GM21737 (cell line): ENCODE data around the gene SRPRB.

Experiments
- ATAC-seq: cut with Tn5 transposase; IDR thresholded peaks from one replicate; pipeline ENCODE4 v1.9.1; 2021; ENCODE audit warnings: mild to moderate bottlenecking, moderate library complexity; ENCODE audit not compliant: unreplicated experiment

Gene SRPRB

GRCh38 chr3:133840055-133840737, 34.6 kb downstream of the SRPRB start:
- ATAC-seq, result no peak

- no peak for ATAC-seq
These were observed 35.2 kb downstream of the SRPRB start for GRCh38 chr3:133840767-133841166.

GRCh38 chr3:133841196-133841595, 35.6 kb downstream of the SRPRB start:
- ATAC-seq, result no peak

GRCh38 chr3:133842158-133842557, 36.5 kb downstream of the SRPRB start:
- ATAC-seq, result no peak

GRCh38 chr3:133843634-133844033, 38.0 kb downstream of the SRPRB start:
- ATAC-seq, result no peak

GRCh38 chr3:133845127-133845526, 39.5 kb downstream of the SRPRB start:
- no peak for ATAC-seq

- ATAC-seq, result no peak
These were observed 43.7 kb downstream of the SRPRB start for GRCh38 chr3:133849346-133849745.

GRCh38 chr3:133850034-133850433, 44.4 kb downstream of the SRPRB start:
- ATAC-seq, result no peak

GRCh38 chr3:133851266-133851906, 45.8 kb downstream of the SRPRB start:
- no peak for ATAC-seq

GRCh38 chr3:133851931-133852330, 46.3 kb downstream of the SRPRB start:
- no peak for ATAC-seq

GRCh38 chr3:133853063-133853924, 47.7 kb downstream of the SRPRB start:
- ATAC-seq, result no peak

- ATAC-seq, result no peak
These were observed 48.3 kb downstream of the SRPRB start for GRCh38 chr3:133853925-133854227.

GRCh38 chr3:133854264-133855001, 48.8 kb downstream of the SRPRB start:
- no peak for ATAC-seq

GRCh38 chr3:133855002-133855370, 49.4 kb downstream of the SRPRB start:
- no peak for ATAC-seq

GRCh38 chr3:133855772-133856171, 50.2 kb downstream of the SRPRB start:
- ATAC-seq, result no peak

- ATAC-seq, result no peak
These were observed 50.7 kb downstream of the SRPRB start for GRCh38 chr3:133856316-133856715.

GRCh38 chr3:133857767-133858166, 52.2 kb downstream of the SRPRB start:
- ATAC-seq, result no peak

- ATAC-seq, result no peak
These were observed 54.0 kb downstream of the SRPRB start for GRCh38 chr3:133859381-133860234.

- ATAC-seq, result no peak
These were observed 54.9 kb downstream of the SRPRB start for GRCh38 chr3:133860519-133860918.

GRCh38 chr3:133862161-133862560, 56.5 kb downstream of the SRPRB start:
- ATAC-seq, result no peak
